PC-3 (cell line): ENCODE data around the gene CFAP57. TPM values are rescaled to one million over a fixed set of nuclear protein-coding genes. Genes with fewer than 3 reads are reported as not detected.

ENCODE experiments used
- ATAC-seq: fragments of 200-7000 bp; cut with Tn5 transposase; 2 replicates; pipeline ENCODE4 v1.9.1; 2020; ENCODE audit warnings: mild to moderate bottlenecking, moderate library complexity
- BruUV-seq: library from RNA; stranded (reverse); fragments of 400-500 nt; replicated peaks from 2 replicates; lab custom pipeline; 2021; lab: Mats Ljungman, UMichigan
- CTCF ChIA-PET: fragments of 300-600 bp; sonication (Branson Sonifier 250); formaldehyde crosslinking; loops from one replicate; lab custom pipeline; 2022; ENCODE audit warnings: antibody characterized with exemption; lab: Charles Lee
- POLR2A ChIA-PET: fragments of 300-600 bp; sonication (Branson Sonifier 250); formaldehyde crosslinking; loops from one replicate; lab custom pipeline; 2022; ENCODE audit warnings: antibody characterized with exemption; ENCODE audit not compliant: unreplicated experiment; lab: Charles Lee
- DNase-seq: peaks from one replicate; pipeline ENCODE4 v3.0.0-alpha.2; 2015
- H2AFZ ChIP-seq: fragments of 300-600 bp; sonication (generic); 2 replicates; pipeline ENCODE4 v1.6.0; 2016; ENCODE audit warnings: antibody characterized with exemption, low read length
- H3F3A ChIP-seq: fragments of 300-600 bp; sonication (generic); one replicate; pipeline ENCODE4 v1.6.0; 2017; ENCODE audit warnings: antibody characterized with exemption, low read length, control low read depth, mild to moderate bottlenecking; ENCODE audit not compliant: unreplicated experiment
- H3K27ac ChIP-seq: fragments of 300-600 bp; sonication (generic); 2 replicates; pipeline ENCODE4 v1.5.1; 2016; ENCODE audit warnings: mild to moderate bottlenecking, low read length
- H3K27me3 ChIP-seq: fragments of 300-600 bp; sonication (generic); 2 replicates; pipeline ENCODE4 v1.6.1; 2016; ENCODE audit warnings: low read length, mixed read lengths
- H3K36me3 ChIP-seq: fragments of 300-600 bp; sonication (generic); 2 replicates; pipeline ENCODE4 v1.6.1; 2016; ENCODE audit warnings: low read depth, mixed run types, low read length, mixed read lengths
- H3K4me1 ChIP-seq: fragments of 300-600 bp; sonication (generic); 2 replicates; pipeline ENCODE4 v1.5.1; 2016; ENCODE audit warnings: low read length; ENCODE audit not compliant: insufficient read depth
- H3K4me2 ChIP-seq: fragments of 300-600 bp; sonication (generic); 2 replicates; pipeline ENCODE4 v1.6.0; 2016; ENCODE audit warnings: low read length
- H3K4me3 ChIP-seq: fragments of 300-600 bp; sonication (generic); 2 replicates; pipeline ENCODE4 v1.5.1; 2016; ENCODE audit warnings: mild to moderate bottlenecking, low read length, mixed read lengths
- H3K79me2 ChIP-seq: fragments of 300-600 bp; sonication (generic); 2 replicates; pipeline ENCODE4 v1.6.1; 2017; ENCODE audit warnings: low read length, mixed read lengths
- H3K9ac ChIP-seq: fragments of 300-600 bp; sonication (generic); 2 replicates; pipeline ENCODE4 v1.6.0; 2016; ENCODE audit warnings: mild to moderate bottlenecking, low read length
- H3K9me2 ChIP-seq: fragments of 300-600 bp; sonication (generic); replicated peaks from 2 replicates; pipeline ENCODE4 v1.6.1; 2016; ENCODE audit warnings: mixed run types, low read length, mixed read lengths
- H3K9me3 ChIP-seq: fragments of 300-600 bp; sonication (generic); 2 replicates; pipeline ENCODE4 v1.6.1; 2016; ENCODE audit warnings: low read length, mixed read lengths
- H4K20me1 ChIP-seq: fragments of 300-600 bp; sonication (generic); 2 replicates; pipeline ENCODE4 v1.6.1; 2016; ENCODE audit warnings: low read length, mixed read lengths
- CTCF ChIP-seq: fragments of 300-600 bp; sonication (generic); conservative IDR thresholded peaks from 2 replicates; pipeline ENCODE4 v1.5.1; 2017; ENCODE audit warnings: antibody characterized with exemption, low read depth, mild to moderate bottlenecking, low read length
- EZH2 ChIP-seq: fragments of 300-600 bp; sonication (generic); IDR thresholded peaks from one replicate; pipeline ENCODE4 v1.6.1; 2017; ENCODE audit warnings: antibody characterized with exemption, mild to moderate bottlenecking, low read length; ENCODE audit not compliant: unreplicated experiment
- EZH2phosphoT487 ChIP-seq: fragments of 300-600 bp; sonication (generic); IDR thresholded peaks from 2 replicates; pipeline ENCODE4 v1.6.1; 2018; ENCODE audit warnings: mild to moderate bottlenecking, antibody characterized with exemption, low read length, borderline replicate concordance
- intact Hi-C: fragments of 100-400 bp; cut with micrococcal nuclease; formaldehyde crosslinking; loops from 2 replicates; pipeline ENCODE4 v1.9.0; 2023
- total RNA-seq: library from RNA; depleted of rRNA; stranded (reverse); fragments of >200 nt; gene quantifications from 2 replicates; pipeline ENCODE4 v1.2.3, GENCODE V29; 2014

The CFAP57 gene
- total RNA-seq, 1 experiment from 2014 or later, result 1.2 TPM

GRCh38 chr1:43174873-43175272, 2.7 kb downstream of the CFAP57 start:
- H4K20me1 ChIP-seq, result peaks cover 19% of the 10 kb centered on the region
- DNase-seq, result no peak
- no peaks in the 10 kb centered on the region for H3K27me3 ChIP-seq
- no peak overlapping the region for H3K9ac ChIP-seq
- peaks cover 8% of the 10 kb centered on the region; the same call in 1 of the 2 replicates for H3K36me3 ChIP-seq
- no peak overlapping the region for H3K27ac ChIP-seq
- no peaks in the 10 kb centered on the region for H3K9me2 ChIP-seq
- intact Hi-C loops, result no loop called here
- ChIA-PET CTCF (no interaction called here), POLR2A (no interaction called here)
- no peak overlapping the region for H2AFZ ChIP-seq
- no peaks in the 10 kb centered on the region for H3F3A ChIP-seq
- H3K9me3 ChIP-seq, result no peaks in the 10 kb centered on the region
- ATAC-seq, result no peak
- H3K4me2 ChIP-seq, result no peak overlapping the region
- no peak overlapping the region for H3K4me3 ChIP-seq
- no TSS peak for BruUV-seq
- H3K79me2 ChIP-seq, result peaks cover 23% of the 10 kb centered on the region
- TF ChIP-seq CTCF (no peak), EZH2 (no peak), EZH2phosphoT487 (no peak)
- H3K4me1 ChIP-seq, result peaks cover 12% of the 10 kb centered on the region

GRCh38 chr1:43177691-43178090, 5.6 kb downstream of the CFAP57 start:
- ATAC-seq (no peak), DNase-seq (no peak)
- Histone ChIP-seq H3K36me3 (no peaks in the 10 kb centered on the region), H3K27me3 (no peaks in the 10 kb centered on the region), H3K4me2 (no peak overlapping the region), H3K4me3 (no peak overlapping the region), H3K9me3 (no peaks in the 10 kb centered on the region), H3K4me1 (no peaks in the 10 kb centered on the region), H3K9ac (no peak overlapping the region), H4K20me1 (no peaks in the 10 kb centered on the region), H2AFZ (no peak overlapping the region), H3K9me2 (no peaks in the 10 kb centered on the region), H3F3A (no peaks in the 10 kb centered on the region), H3K79me2 (no peaks in the 10 kb centered on the region), H3K27ac (no peak overlapping the region)
- CTCF ChIA-PET, result no interaction called here
- intact Hi-C loops, result no loop called here
- no peak for TF ChIP-seq EZH2phosphoT487
- no peak for TF ChIP-seq CTCF
- TF ChIP-seq EZH2, result no peak
- BruUV-seq, result no TSS peak
- POLR2A ChIA-PET, result no interaction called here

DNA sequence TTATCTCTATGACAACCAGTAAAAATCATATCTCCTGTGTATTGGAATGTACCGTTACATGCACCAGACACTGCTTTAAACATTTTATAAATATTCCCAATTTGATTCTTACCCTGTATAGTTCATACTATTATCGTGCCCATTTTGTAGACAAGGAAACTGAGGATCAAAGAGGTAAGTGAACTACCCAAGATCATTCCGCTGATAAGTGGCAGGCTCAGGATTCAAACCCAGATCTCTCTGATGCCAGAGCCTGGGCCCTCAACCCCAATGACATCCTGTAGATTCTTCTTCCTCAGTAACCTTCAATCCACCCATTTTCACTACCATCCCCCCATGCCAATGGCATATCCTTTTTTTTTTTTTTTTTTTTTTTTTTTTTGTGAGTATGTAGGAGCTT, 12.3 kb downstream of the CFAP57 start:
- ChIA-PET CTCF (no interaction called here), POLR2A (no interaction called here)
- no peaks in the 10 kb centered on the region for H3K9me2 ChIP-seq
- no peaks in the 10 kb centered on the region for H3F3A ChIP-seq
- no peaks in the 10 kb centered on the region for H3K27me3 ChIP-seq
- no peaks in the 10 kb centered on the region for H3K36me3 ChIP-seq
- no peak overlapping the region for H2AFZ ChIP-seq
- ATAC-seq (no peak), DNase-seq (no peak)
- H4K20me1 ChIP-seq, result no peaks in the 10 kb centered on the region
- H3K4me2 ChIP-seq, result no peak overlapping the region
- H3K4me1 ChIP-seq, result no peaks in the 10 kb centered on the region
- H3K27ac ChIP-seq, result no peak overlapping the region
- H3K9me3 ChIP-seq, result no peaks in the 10 kb centered on the region
- no peak overlapping the region for H3K4me3 ChIP-seq
- BruUV-seq, result no TSS peak
- H3K9ac ChIP-seq, result no peak overlapping the region
- no peaks in the 10 kb centered on the region for H3K79me2 ChIP-seq
- intact Hi-C loops, result no loop called here
- TF ChIP-seq EZH2, result no peak
- TF ChIP-seq CTCF, result no peak
- no peak for TF ChIP-seq EZH2phosphoT487
